ENCODE measurements around the gene NUDT11. TPM values are rescaled to one million over a fixed set of nuclear protein-coding genes. Genes with fewer than 3 reads are reported as not detected.

Gene NUDT11
- not detected in 2 replicates for total RNA-seq (2016; rRNA removed; fragmentation: Illumina TruSeq; extraction: Trizol)
- total RNA-seq (2016; cell fraction: cytosol; rRNA removed; fragmentation: Illumina TruSeq; extraction: Trizol; ENCODE audit: low read depth) = not detected in 2 replicates
- total RNA-seq (2016; cell fraction: insoluble cytoplasmic fraction; rRNA removed; fragmentation: Illumina TruSeq; extraction: Trizol) = not detected in 2 replicates
- total RNA-seq (2016; cell fraction: membrane; rRNA removed; fragmentation: Illumina TruSeq; extraction: Trizol) = not detected in 2 replicates
- not detected in 2 replicates for total RNA-seq (2016; cell fraction: nucleus; rRNA removed; fragmentation: Illumina TruSeq; extraction: Trizol)
- not detected in 2 replicates for polyA plus RNA-seq (2011; rRNA removed)
- polyA plus RNA-seq (2011; cell fraction: cytosol; rRNA removed) = not detected in 2 replicates
- polyA plus RNA-seq (2011; cell fraction: nucleus; rRNA removed) = not detected in 2 replicates
- polyA plus RNA-seq (2012) = not detected in 2 replicates
- not detected in 2 replicates for polyA plus RNA-seq (2016; cell fraction: cytosol; fragmentation: Illumina TruSeq; extraction: Trizol; ENCODE audit: low read depth)
- not detected in 2 replicates for polyA plus RNA-seq (2016; cell fraction: insoluble cytoplasmic fraction; fragmentation: Illumina TruSeq; extraction: Trizol; ENCODE audit: low read depth)
- polyA plus RNA-seq (2016; cell fraction: membrane; fragmentation: Illumina TruSeq; extraction: Trizol; ENCODE audit: low read depth) = not detected in 2 replicates
- polyA plus RNA-seq (2016; cell fraction: nucleus; fragmentation: Illumina TruSeq; extraction: Trizol; ENCODE audit: insufficient read depth, low read depth) = not detected in 2 replicates
- not detected in 2 replicates for polyA minus RNA-seq (2011; rRNA and poly(A)+ RNA removed; ENCODE audit: low replicate concordance)
- polyA minus RNA-seq (2011; cell fraction: cytosol; rRNA and poly(A)+ RNA removed) = not detected in 2 replicates
- not detected in 2 replicates for polyA minus RNA-seq (2011; cell fraction: nucleus; rRNA and poly(A)+ RNA removed)
- Bru-seq, nascent RNA = percentile 10 among the genes with signal in this experiment
- not detected for BruChase-seq, experiment 1, labeled RNA remaining after a 6-hour chase
- not detected for BruChase-seq, experiment 2, labeled RNA remaining after a 2-hour chase
- long read RNA-seq, experiment 1 = 0 reads
- long read RNA-seq, experiment 2 = 0 reads

- no peaks in the 10 kb centered on the region for H3K36me3 ChIP-seq (replicated peaks in 1 of 2; ENCODE audit: control insufficient read depth in 1 of 2, insufficient read depth in 2 of 2, low read length in 2 of 2)
- H3K4me2 ChIP-seq (ENCODE audit: low read depth, low read length) = no peak within 1 kb of the TSS
- H3K4me1 ChIP-seq (ENCODE audit: insufficient read depth, low read length) = no peaks in the 10 kb centered on the region
- H3K9ac ChIP-seq (ENCODE audit: insufficient read depth, low read depth, low read length) = no peak within 1 kb of the TSS
- ATAC-seq = no peak
- no peak for FAIRE-seq
- WGBS (ENCODE audit: low lambda C conversion rate) = 83% methylated on average over 10 of the region's 96 CpGs
- H3K9me3 ChIP-seq (ENCODE audit: low read length) = no peaks in the 10 kb centered on the region
- in situ Hi-C loops (cut with HindIII; ENCODE audit: extremely low pct_ligation_motif_present, low pct_unique_long_range_greater_than_20kb) = no loop called here
- POLR2A ChIA-PET = no interaction called here
- no peak within 1 kb of the TSS for H3K27ac ChIP-seq (ENCODE audit: extremely low read length, insufficient read depth, low read length)
- no peaks in the 10 kb centered on the region for H4K20me1 ChIP-seq (ENCODE audit: insufficient read depth, low read length)
- no peak within 1 kb of the TSS for H3K4me3 ChIP-seq (replicated peaks in 1 of 3; ENCODE audit: insufficient read depth in 1 of 3, low read depth in 2 of 3, low read length in 3 of 3)
- CTCF ChIA-PET (ENCODE audit: low intra/inter-chr PET ratio, low total read pairs) = no interaction called here
- H3K79me2 ChIP-seq (ENCODE audit: insufficient read depth, low read length) = no peaks in the 10 kb centered on the region
- no peaks in the 10 kb centered on the region for H3K27me3 ChIP-seq (ENCODE audit: control insufficient read depth in 1 of 2, insufficient read depth in 2 of 2, low read length in 2 of 2)
- intact Hi-C loops (cut with micrococcal nuclease; ENCODE audit: unreplicated experiment) = no loop called here
- H2AFZ ChIP-seq (ENCODE audit: low read length) = no peak within 1 kb of the TSS
- DNase-seq (ENCODE audit: low spot score) = no peak
- BruUV-seq (replicated peaks) = no TSS peak
- TF ChIP-seq U2AF1 (optimal IDR thresholded peaks at IDR 0.05; ENCODE audit: low read depth, low read length) = no peak
- TF ChIP-seq HMG20A (CRISPR knock-in tag; IDR thresholded peaks at IDR 0.05; ENCODE audit: borderline replicate concordance) = no peak
- TF ChIP-seq TFDP1 (CRISPR knock-in tag; IDR thresholded peaks at IDR 0.05; ENCODE audit: borderline replicate concordance) = no peak
- TF ChIP-seq NFYC (CRISPR knock-in tag; IDR thresholded peaks at IDR 0.05) = no peak
- no peak for TF ChIP-seq GZF1 (CRISPR knock-in tag; IDR thresholded peaks at IDR 0.05)
- TF ChIP-seq ZNF501 (CRISPR knock-in tag; IDR thresholded peaks at IDR 0.05) = no peak
- no peak for TF ChIP-seq HMG20B (CRISPR knock-in tag; conservative IDR thresholded peaks at IDR 0.05)
- TF ChIP-seq GFI1 (CRISPR knock-in tag; IDR thresholded peaks at IDR 0.05; ENCODE audit: borderline replicate concordance) = no peak
- no peak for TF ChIP-seq ZNF142 (CRISPR knock-in tag; IDR thresholded peaks at IDR 0.05)
- TF ChIP-seq SETDB1 (CRISPR knock-in tag; IDR thresholded peaks at IDR 0.05; ENCODE audit: borderline replicate concordance) = no peak
- TF ChIP-seq KAT2B (IDR thresholded peaks at IDR 0.05; ENCODE audit: borderline replicate concordance, low read depth, low read length) = no peak
- TF ChIP-seq ZNF780A (CRISPR knock-in tag; IDR thresholded peaks at IDR 0.05) = no peak
- TF ChIP-seq ZMAT5 (CRISPR knock-in tag; IDR thresholded peaks at IDR 0.05; ENCODE audit: borderline replicate concordance, low read depth) = no peak
Observed at GRCh38 chrX:51496501-51497291, at the start of gene NUDT11. Gene NUDT11 (minus strand): TSS chrX:51496592. CDS start chrX:51496444, 148 bp downstream.
